Measurements from ENCODE around the gene CAMK1D. TPM values are rescaled to one million over a fixed set of nuclear protein-coding genes. Genes with fewer than 3 reads are reported as not detected.
"Not testable (repeated sequence)": the region's sequence is repeated elsewhere in the genome, so short reads cannot be mapped to it uniquely, and the experiment has no call there.

The CAMK1D gene
- total RNA-seq, 1 donor from 2014 or later = 14.0 TPM

DNA sequence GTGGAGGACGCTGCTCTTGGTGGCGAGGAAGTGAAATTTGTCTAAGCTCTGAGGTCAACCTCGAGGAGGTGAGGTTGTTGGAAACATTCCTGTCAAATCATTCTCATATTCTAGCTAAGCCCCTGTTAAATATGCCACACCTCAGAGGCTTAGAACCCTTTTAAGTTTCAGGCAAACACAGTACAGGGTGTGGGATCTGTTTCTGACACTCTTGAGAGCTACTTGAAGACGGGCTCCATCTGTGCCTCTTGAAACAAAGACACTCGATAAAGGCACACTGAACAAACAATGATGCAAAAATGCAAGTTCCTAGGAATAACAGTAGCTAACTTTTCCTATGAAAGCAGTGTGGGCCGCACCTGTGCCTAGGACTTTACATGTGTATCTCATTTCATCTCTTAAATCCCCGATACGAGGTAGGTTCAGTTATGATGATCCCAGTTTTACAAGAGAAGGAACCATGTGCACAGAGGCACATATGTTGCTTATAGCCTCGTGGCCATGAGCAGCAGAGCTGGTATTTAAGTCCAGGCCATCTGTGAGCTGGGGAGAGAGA is 352.9 kb downstream of the CAMK1D start:
- no peak for DNase-seq

DNA sequence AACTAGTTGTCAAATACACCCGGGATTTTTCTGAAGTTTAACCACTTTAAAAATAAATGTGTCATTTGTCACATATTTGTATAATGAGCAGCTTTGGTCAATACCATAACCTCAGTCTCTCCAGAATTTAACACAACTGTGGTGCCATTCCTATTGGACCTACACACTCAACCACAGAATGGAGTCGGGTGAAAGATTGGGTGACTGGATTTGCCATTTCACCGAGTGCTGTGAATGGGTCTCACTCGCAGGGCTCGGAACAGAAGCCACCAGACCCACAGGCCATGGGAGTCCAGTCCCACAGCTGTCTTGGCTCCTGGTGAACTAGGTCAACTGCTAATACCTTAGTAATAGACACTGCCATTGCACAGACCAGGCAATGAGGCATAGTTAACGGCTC is 353.8 kb downstream of the CAMK1D start:
- DNase-seq = no peak

DNA sequence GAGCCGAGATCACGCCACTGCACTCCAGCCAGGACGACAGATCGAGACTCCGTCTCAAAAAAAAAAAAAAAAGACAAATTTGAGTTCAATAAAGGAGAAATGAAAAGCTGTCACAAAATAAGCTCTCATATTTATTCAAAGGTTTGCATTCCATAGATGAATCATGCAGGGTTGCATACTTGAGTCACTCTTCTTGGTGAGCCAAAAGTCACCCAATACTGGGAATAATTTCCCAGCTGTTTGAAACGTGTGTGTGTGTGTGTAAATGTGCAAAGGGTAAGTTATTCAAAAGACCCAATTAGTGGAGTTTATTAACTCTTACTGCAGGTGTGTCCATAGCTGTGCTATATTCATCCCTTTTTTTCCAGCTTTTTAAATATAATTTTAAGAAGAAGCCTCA is 354.5 kb downstream of the CAMK1D start:
- no peak for DNase-seq

DNA sequence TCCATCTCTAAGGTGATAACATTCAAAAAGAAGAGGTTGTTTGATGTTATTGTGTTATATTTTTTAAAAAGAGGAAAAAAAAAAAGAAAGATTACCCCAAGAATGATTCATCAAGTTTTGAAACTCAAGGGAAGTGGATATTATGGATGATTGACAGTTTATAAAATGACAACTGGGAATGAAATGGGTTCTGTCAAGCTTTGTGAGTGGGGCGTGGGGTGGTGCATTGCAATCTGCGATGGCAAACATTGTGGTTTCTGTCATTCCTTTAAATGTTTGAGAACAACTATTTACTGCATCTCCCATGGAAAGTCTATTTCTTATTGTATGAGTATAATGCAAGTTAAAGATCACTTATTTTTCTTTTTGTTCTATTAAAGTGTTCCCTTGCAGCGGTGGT is 355.1 kb downstream of the CAMK1D start:
- DNase-seq = no peak

DNA sequence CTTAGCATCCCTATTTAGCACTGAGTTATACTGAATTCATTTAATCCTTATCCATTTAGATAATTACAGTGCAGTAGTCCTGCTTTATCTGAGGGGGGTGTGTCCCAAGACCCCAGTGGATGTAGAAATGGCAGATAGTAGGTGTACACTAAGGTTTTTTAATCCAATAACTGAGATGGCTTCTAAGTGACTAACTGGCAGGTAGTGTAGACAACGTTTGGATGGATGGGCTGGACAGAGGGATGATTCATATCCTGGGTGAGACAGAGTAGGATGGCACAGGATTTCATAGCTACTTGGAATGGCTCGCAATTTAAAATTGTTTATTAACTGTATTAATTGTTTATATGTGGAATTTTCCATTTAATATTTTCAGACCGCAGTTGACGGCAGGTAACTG is 356.6 kb downstream of the CAMK1D start:
- no peak for DNase-seq

DNA sequence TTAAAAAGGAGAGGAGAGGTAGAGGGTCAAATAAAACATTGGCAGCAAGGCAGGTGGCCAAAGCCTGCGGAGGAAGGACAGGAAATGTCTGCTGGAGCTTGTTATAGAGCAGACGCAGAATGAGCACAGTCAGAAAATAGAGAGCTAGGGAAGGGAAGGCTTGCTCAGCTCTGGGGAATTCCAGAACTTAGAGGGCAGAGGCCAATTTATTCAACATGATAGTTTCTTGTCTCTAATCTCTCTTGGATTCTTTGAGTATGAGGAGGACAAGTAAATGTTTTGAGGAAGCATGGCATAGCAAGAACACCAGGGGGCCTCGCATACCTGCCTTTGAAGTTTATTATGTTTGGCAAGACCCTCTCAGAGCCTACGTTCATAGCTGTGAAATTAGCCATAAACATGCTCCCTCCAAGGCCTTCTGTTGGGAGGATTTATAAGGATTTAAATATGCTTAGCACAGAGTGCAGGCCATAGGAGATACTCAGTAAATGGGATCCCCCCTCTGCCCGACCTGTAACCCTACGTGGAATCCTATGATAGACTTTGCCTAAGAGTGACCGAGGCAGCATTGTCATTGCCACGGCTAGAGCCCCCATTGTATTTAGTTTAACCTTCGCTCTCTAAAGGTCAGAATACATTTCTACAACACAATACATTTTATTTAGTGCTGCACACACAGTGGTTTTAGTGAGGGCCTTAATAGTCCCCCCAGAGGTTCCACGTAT is 358.3 kb downstream of the CAMK1D start:
- DNase-seq = peak; percentile 61

DNA sequence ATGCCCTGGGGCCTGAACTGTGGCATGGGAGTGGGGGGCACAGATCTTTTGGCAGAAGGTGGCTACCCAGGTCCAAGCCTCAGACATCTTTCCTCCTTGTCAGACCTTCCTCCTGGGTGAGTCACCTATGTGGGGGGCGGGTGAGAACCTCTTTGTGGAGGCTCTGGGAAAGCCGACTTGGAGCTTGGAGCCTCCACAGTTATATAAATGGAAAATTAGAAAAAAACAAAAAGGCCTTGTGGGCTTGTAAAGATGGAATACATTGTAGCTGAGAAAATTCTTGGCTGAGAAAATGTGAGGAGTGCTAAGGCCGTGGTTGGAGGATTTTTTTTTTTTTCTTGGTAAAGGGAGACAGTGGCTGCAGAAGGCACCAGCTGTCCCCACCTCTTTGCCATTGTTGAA is 359.7 kb downstream of the CAMK1D start:
- no peak for DNase-seq

DNA sequence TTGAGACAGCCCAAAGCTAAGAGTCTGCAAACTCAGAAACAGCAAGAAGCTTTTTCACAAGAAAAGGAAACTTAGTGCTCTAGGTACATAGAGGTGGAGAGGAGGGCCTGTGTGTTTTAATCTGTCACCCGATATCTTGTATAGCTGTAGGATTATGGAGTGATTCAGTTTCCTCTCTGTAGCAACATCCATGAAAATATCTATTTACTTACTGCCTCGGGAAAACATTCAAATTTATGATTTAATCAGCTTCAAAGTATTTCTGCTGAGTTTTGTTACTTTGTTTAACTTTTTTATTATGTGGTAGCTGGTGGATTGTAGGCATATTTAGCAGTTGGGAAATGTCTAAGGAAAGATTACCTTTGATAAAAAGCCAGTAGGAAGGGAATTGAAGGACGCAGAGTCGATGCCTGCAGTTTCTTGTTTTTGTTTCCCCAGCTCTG is 360.2 kb downstream of the CAMK1D start:
- DNase-seq = peak; percentile 17

DNA sequence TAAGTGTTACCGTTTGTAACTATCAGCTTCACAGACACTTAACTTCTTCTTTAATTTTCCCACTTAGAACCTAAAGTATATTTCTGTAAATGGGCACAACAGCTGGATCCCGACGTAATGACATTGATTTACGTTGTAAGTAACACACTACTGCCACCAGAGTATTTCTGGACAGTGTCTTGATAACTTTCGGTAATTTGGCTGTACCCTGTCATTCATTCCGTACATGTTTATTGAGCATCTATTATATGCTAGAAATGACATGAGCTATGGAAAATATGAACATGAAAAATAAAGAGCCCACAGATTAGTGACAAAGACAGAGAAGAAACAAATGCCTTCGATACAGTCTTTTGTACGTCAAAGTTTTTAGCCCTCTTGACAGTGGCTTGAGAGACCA is 360.8 kb downstream of the CAMK1D start:
- DNase-seq = no peak

DNA sequence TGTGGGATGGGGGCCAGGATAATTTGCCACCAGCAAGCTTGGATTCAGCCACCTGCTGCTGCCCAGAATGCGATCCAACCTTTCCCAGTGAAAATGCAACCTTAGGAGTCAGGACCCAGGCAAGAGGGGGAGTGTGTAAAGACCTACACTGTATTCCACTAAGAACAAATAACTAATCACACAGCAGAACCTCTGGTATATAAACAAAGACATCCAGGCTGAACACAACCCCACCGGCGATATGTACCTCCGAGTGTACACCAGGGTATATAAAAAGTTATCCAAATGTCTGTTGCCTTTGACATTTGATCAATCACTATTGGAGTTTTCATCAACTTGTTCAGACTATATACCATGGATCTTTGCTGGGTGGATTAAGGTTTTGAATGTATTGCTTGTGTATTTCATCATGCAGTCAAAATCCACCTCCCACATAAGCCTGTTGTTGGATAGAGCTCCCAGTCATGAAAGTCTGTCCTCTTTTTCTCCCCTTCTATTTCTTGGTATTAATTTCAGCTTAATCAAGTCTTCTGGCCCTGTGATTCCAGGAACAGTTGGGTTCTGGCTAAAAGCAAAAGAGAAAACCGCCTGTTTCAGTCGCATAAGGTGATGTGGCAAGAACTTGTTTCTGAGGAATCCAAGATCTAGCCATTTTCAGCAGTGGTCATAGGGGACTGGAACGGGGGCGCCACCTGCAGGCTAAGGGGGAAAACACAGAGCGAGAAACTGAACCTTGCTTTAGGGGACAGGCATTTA is 361.4 kb downstream of the CAMK1D start:
- DNase-seq = peak; percentile 69

DNA sequence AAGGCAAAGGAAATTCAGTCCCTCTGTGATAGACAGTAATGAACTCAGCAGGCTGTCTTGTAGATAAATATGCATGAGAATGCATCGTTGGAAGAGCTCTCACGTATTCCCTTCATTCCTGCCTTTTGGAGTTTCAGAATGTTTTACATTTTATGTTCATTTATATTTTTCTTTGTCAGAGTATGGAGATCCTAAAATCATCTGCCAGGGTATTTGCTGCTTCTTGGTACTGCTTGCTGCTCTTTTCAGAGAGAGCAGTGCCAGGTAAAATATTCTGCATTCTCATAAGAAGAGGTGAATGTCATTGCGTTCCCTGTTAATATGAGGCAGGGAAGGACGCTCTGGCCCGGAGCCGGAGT is 362.0 kb downstream of the CAMK1D start:
- DNase-seq = no peak

DNA sequence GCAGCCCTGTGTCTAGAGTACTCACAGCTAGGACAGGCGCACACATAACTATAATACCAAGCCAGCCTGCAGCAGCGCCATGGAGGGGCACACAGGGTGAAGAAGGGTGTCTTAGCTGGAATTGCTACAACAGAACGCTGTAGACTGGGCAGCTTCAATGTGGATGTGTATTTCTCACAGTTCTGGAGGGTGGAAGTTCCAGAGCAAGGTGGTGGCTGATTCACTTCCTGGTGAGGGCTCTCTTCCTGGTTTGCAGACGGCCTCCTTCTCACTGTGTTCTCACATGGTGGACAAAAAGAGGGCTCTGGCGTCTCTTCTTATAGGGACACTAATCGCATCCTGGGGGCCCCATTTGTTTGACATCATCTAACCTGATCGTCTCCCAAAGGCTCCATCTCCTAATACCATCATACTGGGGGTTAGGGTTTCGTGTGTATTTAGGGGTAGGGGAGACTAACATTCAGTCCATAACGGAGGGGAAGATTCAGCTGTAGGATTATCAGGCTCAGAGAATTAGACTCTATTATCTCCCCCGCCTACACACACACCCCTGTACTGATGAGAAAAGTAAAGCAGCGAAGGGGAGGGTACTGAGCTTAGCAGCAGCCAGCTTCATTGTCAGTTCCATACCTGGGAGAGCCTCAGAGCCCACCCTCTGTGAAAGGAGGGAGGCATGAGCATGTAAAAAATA is 363.1 kb downstream of the CAMK1D start:
- DNase-seq = no peak

DNA sequence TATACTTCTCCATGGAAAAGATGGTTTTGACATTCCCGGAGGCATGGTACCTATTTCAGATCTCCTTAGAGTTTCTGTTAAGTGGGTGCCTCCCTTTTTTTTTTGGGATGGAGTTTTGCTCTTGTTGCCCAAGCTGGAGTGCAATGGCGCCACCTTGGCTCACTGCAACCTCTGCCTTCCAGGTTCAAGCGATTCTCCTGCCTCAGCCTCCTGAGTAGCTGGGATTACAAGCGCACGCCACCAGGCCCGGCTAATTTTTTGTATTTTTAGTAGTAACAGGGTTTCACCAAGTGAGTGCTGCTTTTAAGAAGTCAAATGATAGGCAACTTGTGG is 363.6 kb downstream of the CAMK1D start:
- DNase-seq = not testable (repeated sequence)

DNA sequence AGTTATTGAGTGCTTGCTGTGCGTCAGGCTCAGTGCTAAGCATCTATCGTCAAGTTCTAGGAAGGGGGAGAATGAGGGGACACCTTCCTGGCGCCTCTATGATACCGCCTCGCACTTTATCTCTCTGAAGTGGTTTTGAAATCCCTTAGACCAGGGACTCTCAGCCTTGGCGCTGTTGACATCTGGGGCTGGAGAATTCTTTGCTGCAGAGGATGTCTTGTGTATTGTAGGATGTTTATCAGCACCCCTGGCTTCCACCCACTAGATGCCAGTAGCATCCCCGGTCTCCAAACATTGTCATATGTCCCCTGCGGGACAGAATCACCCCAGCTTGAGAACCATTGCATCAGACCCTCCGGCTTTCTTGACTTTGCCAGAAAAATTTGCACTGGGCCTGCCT is 366.7 kb downstream of the CAMK1D start:
- DNase-seq = peak; percentile 28

DNA sequence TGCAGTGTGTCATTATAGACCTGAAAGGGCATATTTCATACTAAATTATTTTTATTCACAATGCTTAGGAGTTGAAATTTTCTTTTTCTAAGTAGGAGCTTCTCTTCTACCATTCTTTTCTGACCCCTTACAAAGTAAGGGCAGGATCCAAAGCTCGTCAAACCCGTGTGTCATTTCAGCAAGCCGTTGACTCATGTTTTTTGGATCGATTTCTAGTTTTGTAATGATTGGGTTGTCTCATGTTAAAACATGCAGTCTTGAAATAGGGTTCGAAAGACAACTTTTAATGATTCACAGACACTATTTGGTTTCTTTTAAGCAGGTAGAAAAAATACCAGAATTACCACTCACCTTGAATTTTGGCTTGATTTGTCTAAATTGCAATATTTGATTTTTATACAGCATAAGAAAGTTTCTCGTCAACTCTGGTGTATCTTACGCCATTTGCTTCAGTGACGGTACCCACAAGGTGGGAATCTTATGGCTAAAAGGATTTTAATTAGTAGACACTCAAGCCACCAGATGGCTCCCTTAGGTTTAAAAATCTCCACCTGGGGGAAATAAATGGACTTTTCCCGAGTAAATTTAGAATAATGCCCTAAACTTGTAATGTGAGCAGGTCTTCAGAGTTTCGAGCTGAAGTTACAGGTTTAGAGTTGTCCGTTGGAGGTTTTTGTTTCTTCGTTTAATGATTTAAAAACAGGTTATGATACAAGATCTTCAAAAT is 368.8 kb downstream of the CAMK1D start:
- DNase-seq = no peak

DNA sequence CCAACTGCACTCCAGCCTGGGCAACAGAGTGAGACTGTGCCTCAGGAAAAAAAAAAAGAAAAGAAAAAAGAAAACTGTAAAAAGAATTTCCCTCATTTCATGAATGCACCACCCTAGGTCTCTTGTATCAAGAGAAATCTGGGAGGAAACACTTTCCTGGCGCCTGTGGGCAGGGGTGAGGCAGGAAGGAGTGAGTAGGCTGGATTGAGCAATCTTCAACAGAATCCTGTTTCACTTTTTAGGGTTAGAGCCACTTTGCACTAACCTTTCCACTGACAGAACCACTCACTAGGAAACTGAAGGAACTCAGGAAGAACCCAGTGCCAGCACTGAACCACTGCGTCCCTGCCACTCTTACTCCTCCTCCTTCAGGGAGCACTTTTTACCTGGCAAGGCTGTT is 370.0 kb downstream of the CAMK1D start:
- DNase-seq = no peak

DNA sequence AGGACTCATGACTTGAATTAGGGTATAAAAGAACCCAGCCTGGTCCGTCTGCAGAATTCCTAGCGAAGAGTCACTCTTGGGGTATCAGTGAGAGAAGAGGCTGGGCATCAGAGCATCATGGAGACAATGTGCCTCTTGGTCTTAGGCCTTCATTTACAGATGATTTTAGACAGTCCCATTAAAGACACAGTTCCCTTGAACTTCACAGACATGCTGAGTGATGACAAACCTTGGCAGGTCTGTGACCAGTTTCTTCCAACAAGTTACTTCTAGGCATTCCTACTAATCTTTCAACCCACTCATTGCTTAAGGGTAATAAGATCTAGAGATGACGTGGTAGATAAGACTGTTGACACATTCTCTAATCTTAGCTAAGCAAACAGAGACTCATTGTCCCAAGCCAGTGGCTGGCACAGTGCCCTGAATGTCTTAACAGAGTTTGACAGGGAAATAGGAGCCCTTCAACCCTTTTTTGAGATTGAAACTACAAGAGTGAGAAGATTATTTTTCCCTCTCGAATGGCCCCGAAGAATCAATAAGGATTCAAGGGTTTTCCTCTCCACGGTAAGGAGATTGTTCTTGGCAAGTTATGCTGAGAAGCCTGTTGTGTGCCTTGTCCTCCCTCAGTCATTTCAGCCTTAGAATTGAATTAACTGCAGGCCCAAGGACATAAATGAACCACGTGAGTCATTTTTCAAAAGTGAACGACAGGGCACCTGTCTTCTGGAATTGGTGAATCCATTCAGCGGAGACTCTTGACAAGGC is 371.1 kb downstream of the CAMK1D start:
- peak; percentile 52 for DNase-seq

DNA sequence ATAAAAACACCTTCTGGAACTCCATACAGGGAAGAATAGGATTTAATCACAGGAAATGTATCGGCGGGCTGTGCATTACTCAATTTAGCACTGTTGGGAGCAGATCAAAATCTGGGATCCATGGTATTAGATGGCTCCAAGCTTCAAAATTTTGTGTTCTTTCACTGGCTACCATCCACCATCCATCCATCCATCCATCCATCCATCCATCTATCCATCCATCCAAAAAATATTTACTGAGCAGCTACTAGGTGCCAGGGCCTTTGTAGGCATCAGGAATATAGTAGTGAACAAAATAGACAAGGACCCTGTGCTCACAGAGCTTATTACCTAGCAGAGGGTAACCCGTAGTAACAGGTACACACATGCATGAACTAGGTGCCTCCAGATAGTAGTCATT is 372.0 kb downstream of the CAMK1D start:
- DNase-seq = no peak

DNA sequence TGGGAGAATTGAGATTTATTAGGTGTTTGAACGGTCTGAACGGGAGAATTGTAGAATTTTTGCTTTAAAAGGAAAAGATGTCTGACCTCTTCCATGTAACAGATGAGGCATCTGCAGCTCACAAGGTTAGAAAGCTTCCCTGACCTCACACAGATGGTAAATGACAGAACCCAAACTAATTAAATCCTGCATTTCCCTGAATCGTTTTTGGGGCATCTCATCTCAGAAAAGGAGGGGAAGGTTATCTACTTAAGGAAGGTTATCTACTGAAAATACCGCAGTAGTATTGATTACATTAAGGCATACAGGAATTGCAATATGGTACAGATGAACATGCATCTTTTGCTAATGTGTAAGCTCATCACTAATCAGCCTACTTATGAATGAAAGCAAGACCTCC is 373.9 kb downstream of the CAMK1D start:
- DNase-seq = no peak

DNA sequence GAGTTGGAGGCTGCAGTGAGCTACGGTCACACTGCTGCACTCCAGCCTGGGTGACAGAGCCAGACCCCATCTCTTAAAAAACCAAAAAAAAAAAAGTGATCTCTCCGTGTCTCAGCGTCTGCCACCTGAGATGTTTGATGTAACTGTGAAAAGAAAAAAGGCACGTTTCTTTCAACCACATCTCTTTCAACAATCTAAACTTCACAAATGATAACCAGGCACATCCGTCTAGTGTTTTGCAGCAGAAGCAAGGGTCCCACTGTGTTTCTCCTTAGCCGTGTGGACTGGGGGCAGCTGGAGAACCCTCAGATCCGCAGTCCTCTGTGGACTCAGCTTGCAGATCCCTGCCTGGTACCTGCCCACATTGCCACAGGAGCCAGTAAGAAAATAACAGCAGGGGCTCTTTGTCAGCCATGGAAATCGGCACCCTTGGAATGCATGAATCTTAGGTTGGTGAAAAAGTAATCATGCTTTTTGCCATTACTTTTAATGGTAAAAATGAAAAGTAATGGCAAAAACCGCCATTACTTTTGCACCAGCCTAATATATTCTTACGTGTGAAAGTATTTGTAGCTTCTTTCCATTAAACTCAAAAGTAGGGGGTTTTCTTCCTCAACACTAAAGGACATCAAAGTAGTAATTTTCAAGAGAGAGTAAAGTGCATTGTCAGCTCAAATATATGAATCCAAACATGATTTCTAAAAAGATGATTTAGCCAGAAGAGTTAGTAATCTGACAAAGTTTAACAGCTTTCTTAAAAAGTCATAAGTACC is 375.6 kb downstream of the CAMK1D start:
- no peak for DNase-seq

DNA sequence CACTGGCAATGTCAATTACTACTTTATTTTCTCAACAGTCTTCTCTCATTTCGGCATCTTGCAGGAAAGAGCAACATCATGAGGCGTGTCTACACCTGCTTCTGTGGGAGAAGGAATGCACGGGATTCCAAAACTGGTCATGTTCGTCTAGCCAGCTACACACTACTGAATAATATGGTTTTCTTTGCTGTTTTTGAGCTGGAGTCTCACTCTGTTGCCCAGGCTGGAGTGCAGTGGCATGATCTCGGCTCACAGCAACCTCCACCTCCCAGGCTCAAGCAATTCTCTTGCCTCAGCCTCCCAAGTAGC is 376.2 kb downstream of the CAMK1D start:
- DNase-seq = not testable (repeated sequence)
